CD4-positive, alpha-beta T cell treated with Interleukin-17A for 1 hour (primary cell): ENCODE results near the gene PRRC2B.

Experiments used
- DNase-seq: peaks from one replicate; pipeline ENCODE4 v3.0.0-alpha.2; 2020

Gene PRRC2B

GRCh38 chr9:131410044-131410491 is 16.2 kb downstream of the PRRC2B start:
- DNase-seq: peak; percentile 68

GRCh38 chr9:131411719-131412681 is 18.1 kb downstream of the PRRC2B start:
- DNase-seq: no peak

- no peak for DNase-seq
These were observed 22.6 kb downstream of the PRRC2B start for GRCh38 chr9:131416509-131416908.

- no peak for DNase-seq
These were observed 23.6 kb downstream of the PRRC2B start for GRCh38 chr9:131417264-131418142.

GRCh38 chr9:131418143-131419025 is 24.5 kb downstream of the PRRC2B start:
- DNase-seq: no peak

- DNase-seq: no peak
These were observed 25.2 kb downstream of the PRRC2B start for GRCh38 chr9:131419026-131419614.

GRCh38 chr9:131419716-131420115 is 25.8 kb downstream of the PRRC2B start:
- DNase-seq: no peak

- no peak for DNase-seq
These were observed 27.2 kb downstream of the PRRC2B start for GRCh38 chr9:131420980-131421624.

GRCh38 chr9:131421691-131422090 is 27.8 kb downstream of the PRRC2B start:
- no peak for DNase-seq

- DNase-seq: no peak
These were observed 28.4 kb downstream of the PRRC2B start for GRCh38 chr9:131422241-131422792.

- no peak for DNase-seq
These were observed 29.3 kb downstream of the PRRC2B start for GRCh38 chr9:131423171-131423581.

GRCh38 chr9:131426545-131426944 is 32.7 kb downstream of the PRRC2B start:
- no peak for DNase-seq

GRCh38 chr9:131429121-131430012 is 35.5 kb downstream of the PRRC2B start:
- DNase-seq: no peak

- no peak for DNase-seq
These were observed 38.2 kb downstream of the PRRC2B start for GRCh38 chr9:131432050-131432449.

- DNase-seq: no peak
These were observed 38.9 kb downstream of the PRRC2B start for GRCh38 chr9:131432597-131433301.

- DNase-seq: no peak
These were observed 39.5 kb downstream of the PRRC2B start for GRCh38 chr9:131433302-131433854.

- no peak for DNase-seq
These were observed 40.8 kb downstream of the PRRC2B start for GRCh38 chr9:131434673-131435072.

GRCh38 chr9:131436376-131436775 is 42.5 kb downstream of the PRRC2B start:
- DNase-seq: no peak

- DNase-seq: no peak
These were observed 43.0 kb downstream of the PRRC2B start for GRCh38 chr9:131436865-131437271.
